ENCODE data around the gene PPP2R5C.

The PPP2R5C gene

GRCh38 chr14:101865288-101865687, 103.8 kb downstream of the PPP2R5C start:
- no peaks in the 10 kb centered on the region for H3K36me3 ChIP-seq (ENCODE audit: insufficient read depth, low read depth, low read length)
- no peak overlapping the region for H3K4me3 ChIP-seq (ENCODE audit: low read length)
- H3K9ac ChIP-seq (ENCODE audit: low read depth, low read length) = no peak overlapping the region
- H3K4me1 ChIP-seq (ENCODE audit: insufficient read depth, low read length) = no peaks in the 10 kb centered on the region
- no peak overlapping the region for H3K27ac ChIP-seq (ENCODE audit: low read length)
- H3K27me3 ChIP-seq (ENCODE audit: insufficient read depth, low read length) = no peaks in the 10 kb centered on the region
- no peaks in the 10 kb centered on the region for H3K9me3 ChIP-seq (ENCODE audit: insufficient read depth, low read depth, low read length)

GRCh38 chr14:101867854-101868253, 106.3 kb downstream of the PPP2R5C start:
- no peaks in the 10 kb centered on the region for H3K4me1 ChIP-seq (ENCODE audit: insufficient read depth, low read length)
- no peak overlapping the region for H3K9ac ChIP-seq (ENCODE audit: low read depth, low read length)
- no peak overlapping the region for H3K4me3 ChIP-seq (ENCODE audit: low read length)
- H3K27ac ChIP-seq (ENCODE audit: low read length) = no peak overlapping the region
- no peaks in the 10 kb centered on the region for H3K36me3 ChIP-seq (ENCODE audit: insufficient read depth, low read depth, low read length)
- no peaks in the 10 kb centered on the region for H3K9me3 ChIP-seq (ENCODE audit: insufficient read depth, low read depth, low read length)
- no peaks in the 10 kb centered on the region for H3K27me3 ChIP-seq (ENCODE audit: insufficient read depth, low read length)

- no peaks in the 10 kb centered on the region for H3K36me3 ChIP-seq (ENCODE audit: insufficient read depth, low read depth, low read length)
- H3K27ac ChIP-seq (ENCODE audit: low read length) = no peak overlapping the region
- no peaks in the 10 kb centered on the region for H3K27me3 ChIP-seq (ENCODE audit: insufficient read depth, low read length)
- H3K4me1 ChIP-seq (ENCODE audit: insufficient read depth, low read length) = no peaks in the 10 kb centered on the region
- H3K9me3 ChIP-seq (ENCODE audit: insufficient read depth, low read depth, low read length) = no peaks in the 10 kb centered on the region
- H3K4me3 ChIP-seq (ENCODE audit: low read length) = no peak overlapping the region
- no peak overlapping the region for H3K9ac ChIP-seq (ENCODE audit: low read depth, low read length)
Observed at GRCh38 chr14:101869217-101869616, 107.7 kb downstream of the PPP2R5C start.

- Histone ChIP-seq H3K27ac (ENCODE audit: low read length) (no peak overlapping the region), H3K9me3 (ENCODE audit: insufficient read depth, low read depth, low read length) (no peaks in the 10 kb centered on the region), H3K4me3 (ENCODE audit: low read length) (no peak overlapping the region), H3K36me3 (ENCODE audit: insufficient read depth, low read depth, low read length) (no peaks in the 10 kb centered on the region), H3K9ac (ENCODE audit: low read depth, low read length) (no peak overlapping the region), H3K4me1 (ENCODE audit: insufficient read depth, low read length) (no peaks in the 10 kb centered on the region), H3K27me3 (ENCODE audit: insufficient read depth, low read length) (no peaks in the 10 kb centered on the region)
Observed at GRCh38 chr14:101870273-101870939, 108.9 kb downstream of the PPP2R5C start.

- H3K27ac ChIP-seq (ENCODE audit: low read length) = no peak overlapping the region
- no peaks in the 10 kb centered on the region for H3K9me3 ChIP-seq (ENCODE audit: insufficient read depth, low read depth, low read length)
- no peak overlapping the region for H3K9ac ChIP-seq (ENCODE audit: low read depth, low read length)
- no peak overlapping the region for H3K4me3 ChIP-seq (ENCODE audit: low read length)
- no peaks in the 10 kb centered on the region for H3K4me1 ChIP-seq (ENCODE audit: insufficient read depth, low read length)
- H3K36me3 ChIP-seq (ENCODE audit: insufficient read depth, low read depth, low read length) = no peaks in the 10 kb centered on the region
- no peaks in the 10 kb centered on the region for H3K27me3 ChIP-seq (ENCODE audit: insufficient read depth, low read length)
Observed at GRCh38 chr14:101872346-101872745, 110.8 kb downstream of the PPP2R5C start.

- Histone ChIP-seq H3K4me1 (ENCODE audit: insufficient read depth, low read length) (no peaks in the 10 kb centered on the region), H3K9me3 (ENCODE audit: insufficient read depth, low read depth, low read length) (no peaks in the 10 kb centered on the region), H3K27ac (ENCODE audit: low read length) (no peak overlapping the region), H3K27me3 (ENCODE audit: insufficient read depth, low read length) (no peaks in the 10 kb centered on the region), H3K4me3 (ENCODE audit: low read length) (no peak overlapping the region), H3K36me3 (ENCODE audit: insufficient read depth, low read depth, low read length) (no peaks in the 10 kb centered on the region), H3K9ac (ENCODE audit: low read depth, low read length) (no peak overlapping the region)
Observed at GRCh38 chr14:101873076-101873825, 111.7 kb downstream of the PPP2R5C start.

- no peaks in the 10 kb centered on the region for H3K27me3 ChIP-seq (ENCODE audit: insufficient read depth, low read length)
- no peaks in the 10 kb centered on the region for H3K36me3 ChIP-seq (ENCODE audit: insufficient read depth, low read depth, low read length)
- H3K4me3 ChIP-seq (ENCODE audit: low read length) = no peak overlapping the region
- no peak overlapping the region for H3K9ac ChIP-seq (ENCODE audit: low read depth, low read length)
- H3K4me1 ChIP-seq (ENCODE audit: insufficient read depth, low read length) = no peaks in the 10 kb centered on the region
- no peak overlapping the region for H3K27ac ChIP-seq (ENCODE audit: low read length)
- no peaks in the 10 kb centered on the region for H3K9me3 ChIP-seq (ENCODE audit: insufficient read depth, low read depth, low read length)
Observed at GRCh38 chr14:101873991-101874390, 112.5 kb downstream of the PPP2R5C start.

- no peaks in the 10 kb centered on the region for H3K4me1 ChIP-seq (ENCODE audit: insufficient read depth, low read length)
- H3K9ac ChIP-seq (ENCODE audit: low read depth, low read length) = no peak overlapping the region
- no peaks in the 10 kb centered on the region for H3K9me3 ChIP-seq (ENCODE audit: insufficient read depth, low read depth, low read length)
- no peaks in the 10 kb centered on the region for H3K36me3 ChIP-seq (ENCODE audit: insufficient read depth, low read depth, low read length)
- H3K4me3 ChIP-seq (ENCODE audit: low read length) = no peak overlapping the region
- no peaks in the 10 kb centered on the region for H3K27me3 ChIP-seq (ENCODE audit: insufficient read depth, low read length)
- no peak overlapping the region for H3K27ac ChIP-seq (ENCODE audit: low read length)
Observed at GRCh38 chr14:101875041-101875726, 113.7 kb downstream of the PPP2R5C start.

GRCh38 chr14:101875727-101876554, 114.4 kb downstream of the PPP2R5C start:
- no peaks in the 10 kb centered on the region for H3K4me1 ChIP-seq (ENCODE audit: insufficient read depth, low read length)
- H3K27ac ChIP-seq (ENCODE audit: low read length) = no peak overlapping the region
- no peak overlapping the region for H3K9ac ChIP-seq (ENCODE audit: low read depth, low read length)
- H3K4me3 ChIP-seq (ENCODE audit: low read length) = no peak overlapping the region
- H3K27me3 ChIP-seq (ENCODE audit: insufficient read depth, low read length) = no peaks in the 10 kb centered on the region
- H3K9me3 ChIP-seq (ENCODE audit: insufficient read depth, low read depth, low read length) = no peaks in the 10 kb centered on the region
- H3K36me3 ChIP-seq (ENCODE audit: insufficient read depth, low read depth, low read length) = no peaks in the 10 kb centered on the region

GRCh38 chr14:101876555-101876938, 115.0 kb downstream of the PPP2R5C start:
- Histone ChIP-seq H3K4me3 (ENCODE audit: low read length) (no peak overlapping the region), H3K27ac (ENCODE audit: low read length) (no peak overlapping the region)

GRCh38 chr14:101877766-101878165, 116.3 kb downstream of the PPP2R5C start:
- Histone ChIP-seq H3K9ac (ENCODE audit: low read depth, low read length) (no peak overlapping the region), H3K27me3 (ENCODE audit: insufficient read depth, low read length) (no peaks in the 10 kb centered on the region), H3K36me3 (ENCODE audit: insufficient read depth, low read depth, low read length) (0 out of 2 replicates have a peak, but pooled peaks cover under 1% of the 10 kb centered on the region), H3K9me3 (ENCODE audit: insufficient read depth, low read depth, low read length) (no peaks in the 10 kb centered on the region), H3K4me3 (ENCODE audit: low read length) (no peak overlapping the region), H3K4me1 (ENCODE audit: insufficient read depth, low read length) (no peaks in the 10 kb centered on the region), H3K27ac (ENCODE audit: low read length) (no peak overlapping the region)

More at GRCh38 chr14:101876555-101876938, 115.0 kb downstream of the PPP2R5C start:
- Histone ChIP-seq H3K9me3 (ENCODE audit: insufficient read depth, low read depth, low read length) (no peaks in the 10 kb centered on the region), H3K27me3 (ENCODE audit: insufficient read depth, low read length) (no peaks in the 10 kb centered on the region), H3K4me1 (ENCODE audit: insufficient read depth, low read length) (no peaks in the 10 kb centered on the region), H3K36me3 (ENCODE audit: insufficient read depth, low read depth, low read length) (no peaks in the 10 kb centered on the region), H3K9ac (ENCODE audit: low read depth, low read length) (no peak overlapping the region)

All from iPS-20b (cell line).